C4-2B (cell line): ENCODE results near the gene GOLGA7B.

Source experiments
- ZFX ChIP-seq: fragments of 450-650 bp; IDR thresholded peaks from 2 replicates; pipeline ENCODE4 v1.6.1; 2017
- TF ChIP-seq, protein P1 (sequence below): fragments of 450-650 bp; conservative IDR thresholded peaks from 2 replicates; pipeline ENCODE4 v1.5.1; 2017; ENCODE audit warnings: mild to moderate bottlenecking

DNA sequence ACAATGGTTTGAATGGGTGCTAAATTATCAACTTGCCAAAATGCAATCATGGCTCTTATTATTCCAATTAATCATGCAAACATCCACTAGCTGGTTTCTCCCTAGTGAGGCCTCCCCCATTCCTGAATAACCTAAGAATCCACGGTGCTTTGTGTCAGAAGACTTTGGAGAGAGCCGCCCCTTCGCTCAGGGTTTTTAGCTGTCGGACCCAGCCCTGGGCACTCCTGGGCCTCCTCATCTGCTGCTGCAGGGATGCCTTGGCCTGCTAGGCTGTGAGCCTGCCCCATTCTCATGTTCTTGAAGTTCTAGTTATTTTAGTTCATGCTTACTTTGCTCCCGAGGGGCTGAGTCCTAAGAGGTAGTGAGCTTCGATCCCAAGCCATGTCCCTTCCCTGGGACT, 43.7 kb upstream of the GOLGA7B start:
- TF ChIP-seq, protein P1, sequence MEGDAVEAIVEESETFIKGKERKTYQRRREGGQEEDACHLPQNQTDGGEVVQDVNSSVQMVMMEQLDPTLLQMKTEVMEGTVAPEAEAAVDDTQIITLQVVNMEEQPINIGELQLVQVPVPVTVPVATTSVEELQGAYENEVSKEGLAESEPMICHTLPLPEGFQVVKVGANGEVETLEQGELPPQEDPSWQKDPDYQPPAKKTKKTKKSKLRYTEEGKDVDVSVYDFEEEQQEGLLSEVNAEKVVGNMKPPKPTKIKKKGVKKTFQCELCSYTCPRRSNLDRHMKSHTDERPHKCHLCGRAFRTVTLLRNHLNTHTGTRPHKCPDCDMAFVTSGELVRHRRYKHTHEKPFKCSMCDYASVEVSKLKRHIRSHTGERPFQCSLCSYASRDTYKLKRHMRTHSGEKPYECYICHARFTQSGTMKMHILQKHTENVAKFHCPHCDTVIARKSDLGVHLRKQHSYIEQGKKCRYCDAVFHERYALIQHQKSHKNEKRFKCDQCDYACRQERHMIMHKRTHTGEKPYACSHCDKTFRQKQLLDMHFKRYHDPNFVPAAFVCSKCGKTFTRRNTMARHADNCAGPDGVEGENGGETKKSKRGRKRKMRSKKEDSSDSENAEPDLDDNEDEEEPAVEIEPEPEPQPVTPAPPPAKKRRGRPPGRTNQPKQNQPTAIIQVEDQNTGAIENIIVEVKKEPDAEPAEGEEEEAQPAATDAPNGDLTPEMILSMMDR = no peak
- no peak for TF ChIP-seq ZFX
